Subcutaneous abdominal adipose tissue (tissue), 5 donors: Measurements from ENCODE around the gene RBBP8.

Experiments used
- H3K27ac ChIP-seq: one replicate; pipeline ENCODE4 v1.7.0; 2013; ENCODE audit warnings: low read depth, mild to moderate bottlenecking, inconsistent platforms, low read length, moderate library complexity
- H3K27me3 ChIP-seq, 5 donors: one replicate each; pipeline ENCODE4 v1.7.0; 2013; ENCODE audit warnings: low read length in 5 of 5, inconsistent platforms in 1 of 5; ENCODE audit not compliant: control insufficient read depth in 5 of 5, insufficient read depth in 4 of 5
- H3K36me3 ChIP-seq, 5 donors: one replicate each; pipeline ENCODE4 v1.7.0; 2013; ENCODE audit warnings: low read length in 5 of 5; ENCODE audit not compliant: control insufficient read depth in 5 of 5, insufficient read depth in 5 of 5
- H3K4me1 ChIP-seq, 5 donors: one replicate each; pipeline ENCODE4 v1.7.0; 2013; ENCODE audit warnings: low read length in 5 of 5, mild to moderate bottlenecking in 3 of 5, moderate library complexity in 1 of 5; ENCODE audit not compliant: control insufficient read depth in 5 of 5, insufficient read depth in 5 of 5
- H3K4me3 ChIP-seq, 5 donors: one replicate each; pipeline ENCODE4 v1.7.0; 2013; ENCODE audit warnings: low read length in 5 of 5, low read depth in 1 of 5
- H3K9ac ChIP-seq, 5 donors: one replicate each; pipeline ENCODE4 v1.7.0; 2013; ENCODE audit warnings: low read length in 5 of 5, mild to moderate bottlenecking in 4 of 5, moderate library complexity in 3 of 5
- H3K9me3 ChIP-seq, 5 donors: one replicate each; pipeline ENCODE4 v1.7.0; 2013; ENCODE audit warnings: low read length in 5 of 5; ENCODE audit not compliant: control insufficient read depth in 5 of 5
- donor health status: healthy.
- donor health status: healthy.
- donor health status: healthy.
- donor health status: healthy.
- donor health status: healthy.

The RBBP8 gene

DNA sequence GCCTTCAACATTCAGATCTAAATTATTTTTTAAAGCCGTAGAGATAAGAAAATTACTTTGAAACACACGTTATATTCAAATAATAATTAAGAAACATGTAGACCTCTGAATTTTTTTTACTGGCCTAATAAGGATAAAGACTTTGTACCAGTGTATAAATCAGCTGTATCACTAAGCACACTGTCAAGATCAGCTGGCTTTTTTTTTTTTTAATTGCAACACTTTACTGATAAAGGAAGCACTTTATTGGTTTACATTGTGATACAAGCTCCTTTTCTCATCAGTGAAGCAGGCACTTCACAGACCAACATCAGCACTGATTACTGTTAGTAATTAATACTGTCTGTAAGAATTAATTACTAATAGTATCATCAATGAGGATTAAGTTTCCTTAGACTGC lies 88.5 kb downstream of the RBBP8 start:
- peaks cover 0 to 3% (median 0%) of the 10 kb centered on the region in 5 donors for H3K36me3 ChIP-seq
- H3K4me1 ChIP-seq = no peaks in the 10 kb centered on the region
- no peaks in the 10 kb centered on the region for H3K27me3 ChIP-seq
- H3K27ac ChIP-seq = no peak overlapping the region
- H3K9ac ChIP-seq = no peak overlapping the region
- no peak overlapping the region for H3K4me3 ChIP-seq
- H3K9me3 ChIP-seq = no peaks in the 10 kb centered on the region

- Histone ChIP-seq H3K27ac (peak overlapping the region; percentile 61), H3K9ac (no peak overlapping the region), H3K9me3 (no peaks in the 10 kb centered on the region), H3K36me3 (peaks cover 0 to 2% (median 0%) of the 10 kb centered on the region in 5 donors), H3K4me3 (peak overlapping the region in 2 of 5 donors; percentile 17 to 29), H3K27me3 (no peaks in the 10 kb centered on the region), H3K4me1 (peaks cover 0 to 11% (median 10%) of the 10 kb centered on the region in 5 donors)
These were observed 99.0 kb downstream of the RBBP8 start for GRCh38 chr18:23032030-23032582.

- Histone ChIP-seq H3K4me3 (no peak overlapping the region), H3K9ac (no peak overlapping the region), H3K36me3 (peaks cover 0 to 2% (median 0%) of the 10 kb centered on the region in 5 donors), H3K9me3 (no peaks in the 10 kb centered on the region), H3K27me3 (no peaks in the 10 kb centered on the region), H3K4me1 (peaks cover 0 to 11% (median 10%) of the 10 kb centered on the region in 5 donors), H3K27ac (peak overlapping the region; percentile 61)
These were observed 99.9 kb downstream of the RBBP8 start for GRCh38 chr18:23033056-23033455.

DNA sequence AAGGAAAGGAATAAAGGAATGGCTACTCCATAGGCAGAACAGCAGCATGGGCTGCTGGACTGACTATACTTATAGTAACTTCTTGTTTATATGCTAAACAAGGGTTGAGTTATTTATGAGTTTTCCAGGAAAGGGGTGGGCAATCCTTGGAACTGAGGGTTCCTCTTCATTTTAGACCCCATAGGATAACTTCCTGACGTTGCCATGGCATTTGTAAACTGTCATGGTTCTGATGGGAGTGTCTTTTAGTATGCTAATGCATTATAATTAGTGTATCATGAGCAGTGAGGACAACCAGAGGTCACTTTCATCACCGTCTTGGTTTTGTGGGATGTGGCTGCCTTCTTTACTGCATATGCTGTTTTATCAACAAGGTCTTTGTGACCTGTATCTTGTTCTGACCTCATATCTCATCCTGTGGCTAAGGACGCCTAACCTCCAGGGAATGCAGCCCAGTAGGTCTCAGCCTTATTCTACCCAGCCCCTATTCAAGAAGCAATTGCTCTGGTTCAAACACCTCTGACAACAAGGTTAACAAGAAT lies 103.6 kb downstream of the RBBP8 start:
- Histone ChIP-seq H3K4me1 (peaks cover 0 to 8% (median 7%) of the 10 kb centered on the region in 5 donors), H3K9me3 (no peaks in the 10 kb centered on the region), H3K4me3 (no peak overlapping the region), H3K27ac (no peak overlapping the region), H3K9ac (no peak overlapping the region), H3K36me3 (no peaks in the 10 kb centered on the region), H3K27me3 (no peaks in the 10 kb centered on the region)

DNA sequence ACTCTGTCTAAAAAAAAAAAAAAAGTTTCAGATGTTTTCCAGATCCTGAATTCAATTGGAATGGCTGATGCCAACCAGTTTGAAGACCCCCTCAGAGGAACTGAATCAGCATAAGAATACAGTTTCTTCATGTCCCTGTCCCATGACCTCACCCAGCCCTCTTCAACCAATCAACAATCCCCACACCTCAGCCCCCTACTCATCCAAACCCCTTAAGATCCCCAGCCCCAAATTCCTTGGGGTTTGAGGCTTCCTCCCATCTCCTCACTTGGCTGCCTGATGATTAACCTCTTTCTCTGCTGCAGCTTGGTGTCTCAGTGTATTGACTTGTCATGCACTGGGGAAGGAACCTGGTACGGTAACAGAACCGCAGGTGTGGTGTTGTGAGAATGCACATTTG lies 104.5 kb downstream of the RBBP8 start:
- H3K36me3 ChIP-seq = no peaks in the 10 kb centered on the region
- H3K9me3 ChIP-seq = peaks cover 0 to 5% (median 0%) of the 10 kb centered on the region in 5 donors
- no peak overlapping the region for H3K27ac ChIP-seq
- no peaks in the 10 kb centered on the region for H3K27me3 ChIP-seq
- H3K4me1 ChIP-seq = no peaks in the 10 kb centered on the region
- H3K4me3 ChIP-seq = no peak overlapping the region
- no peak overlapping the region for H3K9ac ChIP-seq

- H3K9me3 ChIP-seq = peaks cover 0 to 5% (median 0%) of the 10 kb centered on the region in 5 donors
- no peak overlapping the region for H3K27ac ChIP-seq
- no peak overlapping the region for H3K9ac ChIP-seq
- no peak overlapping the region for H3K4me3 ChIP-seq
- H3K4me1 ChIP-seq = no peaks in the 10 kb centered on the region
- H3K27me3 ChIP-seq = no peaks in the 10 kb centered on the region
- no peaks in the 10 kb centered on the region for H3K36me3 ChIP-seq
These were observed 105.6 kb downstream of the RBBP8 start for GRCh38 chr18:23038712-23039111.

- H3K9ac ChIP-seq = no peak overlapping the region
- H3K9me3 ChIP-seq = peaks cover 0 to 5% (median 0%) of the 10 kb centered on the region in 5 donors
- H3K4me1 ChIP-seq = no peaks in the 10 kb centered on the region
- no peak overlapping the region for H3K27ac ChIP-seq
- H3K4me3 ChIP-seq = no peak overlapping the region
- H3K36me3 ChIP-seq = no peaks in the 10 kb centered on the region
- no peaks in the 10 kb centered on the region for H3K27me3 ChIP-seq
These were observed 109.0 kb downstream of the RBBP8 start for GRCh38 chr18:23042133-23042532.

DNA sequence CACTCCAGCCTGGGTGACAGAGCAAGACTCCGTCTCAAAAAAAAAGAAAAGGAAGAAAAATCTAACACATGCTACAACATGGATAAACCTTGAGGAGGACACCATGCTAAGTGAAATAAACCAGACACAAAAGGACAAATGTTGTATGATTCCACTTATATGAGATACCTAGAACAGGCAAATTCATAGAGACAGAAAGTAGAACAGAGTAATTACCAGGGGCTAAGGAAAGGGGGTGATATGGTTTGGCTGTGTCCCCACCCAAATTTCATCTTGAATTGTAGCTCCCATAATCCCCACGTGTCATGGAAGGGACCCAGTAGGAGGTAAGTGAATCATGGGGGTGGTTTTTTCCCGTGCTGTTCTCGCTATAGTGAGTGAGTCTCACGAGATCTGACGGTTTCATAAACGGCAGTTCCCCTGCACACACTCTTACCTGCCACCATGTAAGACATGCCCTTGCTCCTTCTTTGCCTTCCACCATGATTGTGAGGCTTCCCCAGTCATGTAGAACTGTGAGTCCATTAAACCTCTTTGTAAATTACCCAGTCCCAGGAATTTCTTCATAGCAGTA lies 110.8 kb downstream of the RBBP8 start:
- peaks cover 0 to 5% (median 0%) of the 10 kb centered on the region in 5 donors for H3K9me3 ChIP-seq
- H3K4me1 ChIP-seq = no peaks in the 10 kb centered on the region
- no peak overlapping the region for H3K9ac ChIP-seq
- H3K27ac ChIP-seq = no peak overlapping the region
- no peaks in the 10 kb centered on the region for H3K36me3 ChIP-seq
- H3K4me3 ChIP-seq = no peak overlapping the region
- H3K27me3 ChIP-seq = no peaks in the 10 kb centered on the region

DNA sequence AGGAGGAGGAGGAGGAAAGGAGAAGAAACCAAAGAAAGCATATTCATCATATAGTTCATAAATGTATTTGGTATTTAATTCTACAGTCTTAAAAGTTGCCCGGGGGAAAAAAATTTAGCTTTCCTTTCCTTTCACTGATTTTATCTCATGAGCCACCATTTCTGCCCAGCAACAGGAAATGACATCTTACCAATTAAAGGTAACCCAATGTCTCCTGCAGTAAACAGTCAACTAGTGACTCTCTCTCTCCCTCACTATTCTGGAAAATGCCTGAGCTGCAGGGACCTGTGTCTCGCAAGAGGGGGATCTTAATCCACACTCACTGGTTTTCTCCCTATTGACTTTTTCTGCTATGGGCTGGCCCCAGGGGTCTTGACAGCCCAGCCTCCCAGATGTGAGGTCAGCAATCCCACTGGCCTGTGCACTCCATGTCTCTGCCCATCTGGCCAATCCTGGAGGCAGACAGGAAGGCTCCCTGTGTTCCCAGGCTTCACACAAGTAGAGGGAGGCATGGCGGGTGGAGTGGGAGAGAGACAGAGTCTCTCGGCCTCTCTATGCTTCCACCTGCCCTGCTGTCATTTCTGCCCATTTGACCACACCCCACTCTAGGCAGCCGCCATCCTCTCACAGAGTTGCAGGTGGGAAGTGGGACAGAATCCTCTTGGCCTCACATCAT lies 116.7 kb downstream of the RBBP8 start:
- no peaks in the 10 kb centered on the region for H3K27me3 ChIP-seq
- H3K4me3 ChIP-seq = no peak overlapping the region
- no peak overlapping the region for H3K27ac ChIP-seq
- peaks cover 7 to 13% (median 12%) of the 10 kb centered on the region in 5 donors for H3K4me1 ChIP-seq
- no peaks in the 10 kb centered on the region for H3K9me3 ChIP-seq
- H3K36me3 ChIP-seq = no peaks in the 10 kb centered on the region
- no peak overlapping the region for H3K9ac ChIP-seq

DNA sequence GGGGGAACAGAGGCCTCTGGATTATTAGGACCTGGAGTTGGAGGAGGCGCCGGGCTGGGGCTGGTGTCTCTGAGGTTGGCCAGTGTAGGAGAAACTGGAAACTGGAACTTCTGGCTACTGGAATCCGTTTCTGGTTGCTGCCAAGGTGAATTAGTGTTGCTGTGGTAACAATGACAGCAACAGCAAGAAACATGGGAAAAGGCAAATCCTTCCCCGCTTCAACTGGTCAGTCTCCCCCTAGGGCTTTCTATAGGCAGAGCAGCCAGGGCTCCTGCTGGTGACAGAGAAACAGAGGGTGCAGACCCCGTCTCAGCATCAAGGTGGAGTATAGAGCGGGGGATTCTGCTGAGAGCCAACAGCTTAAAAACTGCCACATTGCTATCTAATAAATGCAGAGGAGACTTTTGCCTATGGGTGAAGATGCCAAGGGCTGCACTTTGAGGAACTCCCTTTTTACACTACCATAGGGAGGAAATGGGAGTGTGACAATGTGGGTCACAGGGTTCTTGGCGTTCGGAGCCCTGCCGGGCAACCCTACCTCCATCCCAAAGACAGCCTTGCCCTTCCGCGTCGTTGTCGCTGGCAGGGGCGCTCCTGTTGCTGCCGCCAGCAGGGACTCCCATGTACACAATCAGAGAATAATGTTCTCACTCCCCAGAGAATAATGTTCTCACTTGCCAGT lies 120.8 kb downstream of the RBBP8 start:
- Histone ChIP-seq H3K9me3 (no peaks in the 10 kb centered on the region), H3K27ac (no peak overlapping the region), H3K9ac (no peak overlapping the region), H3K4me3 (peak overlapping the region in 4 of 5 donors; percentile 12 to 37 (median 26)), H3K27me3 (no peaks in the 10 kb centered on the region), H3K4me1 (peaks cover 7 to 21% (median 17%) of the 10 kb centered on the region in 5 donors), H3K36me3 (no peaks in the 10 kb centered on the region)
